DMS 273 (cell line): ENCODE measurements around the gene CLNK.

Experiments used
- DNase-seq: peaks from one replicate; lab custom pipeline; 2025; ENCODE audit not compliant: unreplicated experiment; lab: John Stamatoyannopoulos, UW

The CLNK gene

DNA sequence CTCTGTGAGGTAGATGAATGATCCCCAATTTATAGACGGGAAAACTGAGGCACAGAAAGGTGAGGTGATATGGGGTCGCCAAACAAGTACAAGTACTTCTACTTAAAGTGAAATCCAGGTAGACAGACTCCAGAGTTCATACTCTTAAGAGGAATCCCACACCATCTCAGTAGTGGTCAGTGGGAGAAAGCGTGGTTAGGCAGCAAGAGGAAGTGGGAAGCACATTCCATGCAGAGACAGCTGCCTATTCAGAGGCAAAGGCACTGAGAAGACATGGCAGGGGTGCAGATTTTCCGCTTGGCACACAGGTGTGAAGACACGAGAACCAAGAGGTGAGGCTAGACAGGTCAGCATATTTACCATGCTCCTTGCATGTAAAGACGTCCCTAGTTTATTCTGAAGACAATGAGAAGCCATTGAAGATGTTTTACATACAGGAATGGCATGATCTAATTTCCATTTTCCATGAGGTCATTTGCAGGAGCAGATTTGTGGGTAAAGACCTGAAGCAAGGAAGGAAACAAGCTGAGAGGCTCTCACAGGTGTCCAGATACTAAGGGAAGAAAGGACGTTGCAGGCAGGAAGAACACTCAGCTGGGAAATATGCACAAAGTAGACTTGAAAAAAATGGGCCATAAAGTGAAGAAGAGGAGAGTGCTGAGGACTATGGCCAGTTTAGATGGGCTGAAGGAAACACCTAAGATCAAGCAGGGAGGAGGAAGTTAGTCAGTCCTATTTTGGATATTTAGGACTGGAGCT lies 17.3 kb upstream of the CLNK start:
- no peak for DNase-seq

DNA sequence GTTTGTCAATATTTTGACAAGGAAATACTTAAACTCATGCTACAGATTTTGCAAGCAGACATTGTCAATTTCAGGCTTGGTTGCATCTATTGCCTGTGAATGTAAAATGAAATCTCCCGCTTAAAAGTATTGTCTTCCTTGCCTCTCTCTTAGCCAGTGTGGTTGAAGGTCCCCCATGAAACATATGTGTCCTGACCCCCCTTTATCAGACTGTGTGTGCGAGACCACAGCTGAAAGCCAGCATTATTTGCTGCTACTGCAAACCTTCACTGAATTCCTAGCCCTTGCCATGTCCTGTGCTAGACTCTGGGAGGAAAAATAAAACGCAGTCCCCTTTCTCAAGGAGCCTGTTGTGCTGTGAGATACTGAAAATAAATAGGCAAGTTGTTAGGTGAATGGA lies 16.6 kb upstream of the CLNK start:
- no peak for DNase-seq

DNA sequence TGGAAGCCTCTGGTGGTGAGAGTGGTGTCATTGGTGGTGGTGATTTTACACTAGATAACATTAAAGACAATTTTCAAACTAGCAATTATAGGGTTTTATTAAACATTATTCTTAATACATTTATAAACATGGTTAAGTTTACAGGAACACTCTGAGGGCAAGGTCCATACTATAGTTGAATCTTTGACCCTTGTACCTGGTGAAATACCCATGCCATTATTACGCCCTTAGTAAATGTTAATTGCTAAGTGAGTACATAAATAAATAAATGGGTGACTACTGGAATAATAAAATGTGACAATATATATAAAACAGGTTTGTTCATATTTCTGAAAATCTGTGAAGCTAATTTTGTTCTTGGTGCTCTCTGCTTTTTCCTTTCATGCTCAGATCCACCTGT lies 13.6 kb upstream of the CLNK start:
- DNase-seq = no peak

DNA sequence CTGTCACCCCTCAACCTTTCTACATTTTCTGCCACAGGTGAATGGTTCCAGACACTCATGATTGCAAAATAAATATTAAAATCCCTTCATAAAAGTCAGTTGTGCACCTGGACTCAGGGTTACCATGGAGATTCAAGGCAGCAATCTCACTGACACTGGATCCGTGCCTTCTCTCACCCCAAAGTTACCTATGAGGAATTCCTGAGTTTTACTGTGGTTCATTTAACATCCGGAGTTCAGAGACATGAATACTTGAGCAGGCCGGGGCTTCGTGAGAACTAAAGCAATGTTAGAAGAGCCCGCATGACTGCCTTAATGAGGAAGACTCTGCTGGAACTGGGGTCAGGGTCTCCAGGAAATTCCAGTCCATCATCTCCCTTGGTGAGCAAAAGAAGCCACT lies 12.5 kb upstream of the CLNK start:
- no peak for DNase-seq

DNA sequence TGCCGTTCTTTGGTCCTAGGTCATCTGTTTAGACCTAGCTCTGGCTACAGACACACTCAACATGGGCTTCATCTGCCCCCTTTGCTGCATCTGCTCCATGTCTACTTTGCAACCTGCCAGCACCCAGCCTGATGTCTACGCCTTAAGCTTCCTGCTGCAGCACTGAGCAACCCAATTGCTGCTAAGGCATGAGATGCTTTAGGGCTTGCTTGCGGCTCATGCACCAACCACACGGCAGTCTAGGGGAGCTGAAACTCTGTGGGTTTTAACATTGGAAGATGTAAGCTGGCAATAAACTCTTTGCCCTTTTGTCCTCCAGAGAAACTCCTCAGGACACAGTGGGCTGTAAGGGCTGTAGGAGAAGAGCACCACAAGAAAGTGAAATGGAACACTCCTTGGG lies 11.7 kb upstream of the CLNK start:
- no peak for DNase-seq

DNA sequence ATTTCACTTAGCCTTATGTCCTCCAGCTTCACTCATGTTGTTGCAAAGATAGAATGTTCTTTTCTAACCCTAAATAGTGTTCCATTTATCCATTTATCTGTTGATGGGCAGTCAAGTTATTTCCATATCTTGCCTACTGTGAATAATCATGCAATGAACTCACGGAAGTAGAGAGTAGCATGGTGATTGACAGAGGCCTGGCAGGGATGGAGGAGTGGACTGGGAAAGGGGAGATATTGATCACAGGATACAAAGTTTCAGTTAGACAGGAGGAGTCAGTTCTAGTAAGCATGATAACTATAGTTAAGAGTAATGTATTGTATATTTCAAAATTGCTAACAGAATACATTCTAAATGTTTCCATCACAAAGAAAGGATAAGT lies 10.3 kb upstream of the CLNK start:
- DNase-seq = no peak

DNA sequence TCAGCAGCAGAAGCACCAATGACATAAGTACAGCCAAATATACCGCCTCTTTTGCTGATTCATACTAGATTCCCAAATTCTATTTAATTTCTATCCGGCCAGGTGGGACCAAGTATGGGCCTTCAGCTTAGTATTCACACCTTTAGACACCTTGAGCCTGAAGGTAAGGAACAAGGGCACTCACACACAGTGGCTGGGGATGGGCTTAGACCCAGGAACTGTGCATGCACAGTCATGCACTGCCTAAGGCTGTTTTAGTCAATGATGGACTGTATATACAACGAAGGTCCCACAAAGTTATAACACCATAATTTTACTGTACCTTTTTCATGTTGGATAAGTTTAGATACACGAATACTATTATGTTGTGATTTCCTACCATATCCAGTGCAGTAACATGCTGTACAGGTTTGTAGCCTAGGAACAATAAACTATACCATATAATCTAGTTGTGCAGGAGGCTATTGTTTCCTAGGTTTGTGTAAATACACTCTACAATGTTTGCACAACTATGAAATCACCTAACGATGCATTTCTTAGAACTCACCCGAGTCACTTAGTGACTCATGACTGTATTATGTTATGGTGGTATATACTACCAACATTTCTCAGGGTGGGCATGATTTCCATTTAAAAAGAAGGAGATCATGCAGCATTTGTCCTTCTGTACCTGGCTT lies 9.7 kb upstream of the CLNK start:
- no peak for DNase-seq

DNA sequence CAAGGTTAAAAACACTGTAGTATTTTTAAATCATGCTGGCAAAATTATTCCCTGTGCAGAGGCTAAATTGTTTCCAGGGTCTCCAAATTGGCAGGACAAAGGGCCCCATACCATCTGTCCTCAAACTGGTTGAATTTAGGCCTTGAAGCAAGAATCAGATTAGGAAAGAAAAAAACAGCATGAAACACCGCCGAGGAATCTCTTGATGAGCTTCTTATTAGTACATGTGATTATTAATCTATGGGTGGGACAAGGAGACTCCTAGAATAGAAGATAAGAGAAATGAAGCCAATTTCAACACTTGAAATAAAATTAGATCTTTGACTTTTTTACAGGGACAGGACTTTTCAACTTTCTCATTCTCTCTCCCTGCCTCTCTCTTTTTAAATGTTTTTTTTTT lies 7.1 kb upstream of the CLNK start:
- DNase-seq = peak; percentile 36

DNA sequence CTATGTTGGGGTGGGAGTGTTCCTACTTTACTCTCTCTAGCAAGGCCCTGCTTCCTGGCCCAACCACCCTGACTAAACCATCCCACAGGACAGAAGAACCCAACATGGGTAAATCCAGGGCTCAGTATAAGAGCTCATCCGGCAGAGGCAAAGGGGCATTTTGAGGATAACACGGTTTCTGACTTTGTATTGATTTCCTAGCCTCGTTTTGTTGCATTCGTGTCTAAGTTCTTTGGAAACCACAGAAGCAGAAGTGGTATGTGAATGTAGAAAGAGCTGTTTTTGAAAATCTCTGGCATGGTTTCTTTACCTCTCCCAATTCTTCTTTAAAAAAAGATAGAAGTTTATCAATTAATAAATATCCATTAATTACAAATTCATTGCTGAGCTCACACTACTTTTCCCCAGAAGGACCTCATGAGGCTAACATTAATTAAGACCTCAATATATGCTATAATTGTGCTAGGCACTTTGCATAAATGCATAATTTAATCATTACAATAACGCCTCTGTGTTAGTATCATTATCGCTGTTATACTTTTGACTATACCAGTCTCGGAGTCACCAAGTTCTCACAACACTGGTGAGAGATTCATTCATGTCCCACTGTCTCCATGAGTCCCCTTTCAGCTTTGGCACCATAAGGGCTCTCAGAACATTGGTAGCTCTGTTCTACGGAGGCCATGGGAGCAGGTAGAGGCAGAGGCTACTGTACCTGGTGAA lies 5.8 kb upstream of the CLNK start:
- DNase-seq = no peak

DNA sequence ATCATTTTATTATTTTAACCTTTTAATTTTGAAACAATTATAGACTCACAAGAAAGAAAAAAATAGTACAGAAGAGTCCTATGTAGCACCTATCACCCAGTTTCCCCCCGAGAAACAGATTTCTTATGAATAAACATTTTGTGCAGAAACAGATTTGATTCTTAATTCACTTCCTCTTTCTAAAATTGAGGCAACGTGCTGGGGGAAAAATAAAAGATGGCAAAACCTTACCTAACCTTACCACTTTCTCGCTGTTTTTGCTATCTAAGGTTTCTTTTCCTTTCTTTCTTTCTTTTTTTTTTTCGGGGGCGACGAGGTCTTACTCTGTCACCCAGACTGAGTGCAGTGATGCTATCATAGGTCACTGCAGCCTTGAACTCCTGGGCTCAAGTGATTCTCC lies 4.3 kb upstream of the CLNK start:
- no peak for DNase-seq

DNA sequence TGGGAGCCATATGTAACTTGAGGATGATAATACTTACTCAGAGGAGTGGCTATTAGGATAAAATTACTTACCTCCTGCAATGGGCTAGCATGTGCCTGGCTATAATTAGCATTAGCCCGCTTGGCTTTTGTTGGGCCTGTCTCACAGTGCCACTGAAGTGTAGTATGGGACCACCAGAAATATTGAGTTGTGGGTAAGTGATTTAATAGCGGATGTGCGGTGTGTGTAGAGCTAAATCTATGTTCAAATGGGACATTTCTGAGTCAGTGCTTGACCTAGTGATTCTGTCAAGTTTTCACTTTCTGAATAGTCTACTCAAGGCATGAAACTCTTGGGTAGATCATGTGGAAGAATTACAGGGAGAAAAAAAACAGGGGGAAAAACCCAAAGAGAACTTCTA lies 3.5 kb upstream of the CLNK start:
- no peak for DNase-seq

DNA sequence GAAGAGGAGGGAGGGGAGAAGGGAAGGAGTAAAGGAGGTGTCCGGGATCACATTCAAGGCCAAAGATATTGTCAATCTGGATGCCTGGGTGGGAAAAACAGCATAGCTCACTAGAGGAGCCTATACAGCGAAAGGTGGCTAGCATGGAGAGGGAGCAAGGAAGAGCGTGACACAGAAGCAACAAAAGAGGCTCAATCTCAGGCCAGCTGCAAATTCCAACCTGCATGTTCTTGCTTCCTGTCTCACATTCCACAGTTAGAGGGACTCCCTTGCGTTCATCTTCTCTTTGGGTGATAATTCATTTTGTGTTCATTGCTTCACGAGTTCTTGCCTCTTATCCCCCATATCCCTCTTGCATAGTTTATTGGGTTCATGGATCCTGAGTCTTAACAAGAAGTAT lies 3.0 kb upstream of the CLNK start:
- DNase-seq = no peak

DNA sequence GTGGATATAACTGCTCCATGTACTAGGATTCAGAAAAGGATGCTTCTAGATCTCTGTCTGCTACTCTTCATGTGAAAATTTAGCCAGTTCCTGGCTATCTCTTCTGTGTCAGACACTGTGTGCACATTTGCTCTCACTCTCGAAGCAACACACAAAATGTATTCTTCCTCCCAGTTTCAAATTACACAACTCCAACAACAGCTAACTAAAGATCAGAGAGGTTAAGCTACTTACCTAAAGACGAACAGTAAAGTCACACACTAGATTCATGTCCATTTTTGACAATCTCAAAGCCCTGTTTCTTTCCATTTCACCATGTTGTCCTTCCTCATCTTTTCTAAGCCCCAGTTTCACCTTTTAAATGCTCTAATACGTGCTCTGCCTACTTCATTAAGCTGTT lies 2.2 kb downstream of the CLNK start:
- DNase-seq = no peak

DNA sequence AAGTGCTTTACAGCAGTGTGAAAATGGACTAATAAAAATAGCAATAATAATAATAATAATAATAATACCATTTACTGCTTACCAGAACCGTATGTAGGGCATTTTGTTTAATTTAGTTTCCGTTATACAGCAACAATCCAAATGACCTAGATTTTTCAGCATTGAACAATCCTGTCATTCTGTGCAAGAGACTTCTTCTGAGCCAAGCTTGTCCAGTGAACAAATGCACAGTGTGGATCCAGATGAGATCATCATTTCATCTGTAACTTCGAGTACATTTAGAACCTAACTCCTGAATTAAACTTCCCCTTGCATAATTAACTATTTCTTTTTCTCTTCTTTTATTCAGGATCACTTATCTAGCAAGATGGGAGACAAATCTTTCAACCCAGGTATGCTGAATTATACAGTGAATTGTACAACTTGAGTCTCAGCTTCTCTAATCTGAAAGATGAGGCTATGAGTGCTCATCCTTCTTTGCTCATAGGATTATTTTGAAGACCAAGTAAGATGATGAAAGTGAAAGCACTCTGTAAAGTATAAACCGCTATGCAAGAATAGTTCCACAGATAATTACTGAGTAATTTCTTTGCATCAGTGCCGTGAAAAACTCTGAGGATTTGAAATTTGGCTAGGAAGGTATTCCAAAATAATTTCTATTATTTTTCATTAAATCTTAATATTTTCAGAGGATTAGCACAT lies 6.6 kb downstream of the CLNK start:
- no peak for DNase-seq

DNA sequence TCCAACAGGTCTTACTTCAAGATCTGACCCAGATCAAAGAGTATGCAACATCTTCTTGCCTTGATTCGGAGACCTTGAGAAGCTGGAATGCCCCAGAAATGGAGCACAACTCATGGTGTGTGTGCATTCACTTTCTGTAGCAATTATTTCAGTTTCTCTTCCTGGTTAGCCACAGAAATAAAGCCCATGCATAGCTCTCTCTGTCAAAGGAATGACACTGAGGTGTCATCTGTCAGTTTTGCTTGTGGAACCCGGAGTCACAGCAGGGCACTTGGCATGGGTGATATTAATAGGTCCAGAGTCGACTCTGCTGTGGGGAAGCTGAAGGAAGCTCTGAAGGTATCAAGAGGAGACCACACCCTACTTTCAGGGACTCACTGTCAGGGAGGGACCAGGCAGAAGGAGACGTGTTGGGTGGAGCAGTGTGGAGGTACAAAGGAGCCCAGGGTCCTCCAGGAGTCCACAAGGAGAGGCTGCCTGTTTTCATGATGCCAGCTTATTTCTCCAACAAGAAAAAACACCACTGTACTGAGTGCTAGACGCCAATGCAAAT lies 10.7 kb downstream of the CLNK start:
- no peak for DNase-seq

DNA sequence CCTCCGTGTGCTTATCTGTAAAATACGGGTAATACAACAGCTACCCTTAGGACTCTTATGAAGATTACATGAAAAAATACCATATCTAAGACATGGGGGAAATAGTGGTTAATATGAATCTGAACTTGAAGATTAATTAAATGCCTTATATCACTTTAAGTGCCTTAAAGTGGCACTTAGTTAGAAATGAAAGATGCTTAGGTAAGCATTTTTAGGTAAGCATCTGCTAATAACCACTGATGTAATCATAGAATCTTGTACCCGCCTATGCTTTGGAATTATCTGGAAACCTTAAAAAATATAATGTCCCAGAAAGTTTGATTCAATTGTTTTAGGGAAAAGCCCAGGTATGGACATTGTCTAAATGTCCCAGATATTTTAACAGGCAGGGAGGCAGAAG lies 12.2 kb downstream of the CLNK start:
- no peak for DNase-seq

DNA sequence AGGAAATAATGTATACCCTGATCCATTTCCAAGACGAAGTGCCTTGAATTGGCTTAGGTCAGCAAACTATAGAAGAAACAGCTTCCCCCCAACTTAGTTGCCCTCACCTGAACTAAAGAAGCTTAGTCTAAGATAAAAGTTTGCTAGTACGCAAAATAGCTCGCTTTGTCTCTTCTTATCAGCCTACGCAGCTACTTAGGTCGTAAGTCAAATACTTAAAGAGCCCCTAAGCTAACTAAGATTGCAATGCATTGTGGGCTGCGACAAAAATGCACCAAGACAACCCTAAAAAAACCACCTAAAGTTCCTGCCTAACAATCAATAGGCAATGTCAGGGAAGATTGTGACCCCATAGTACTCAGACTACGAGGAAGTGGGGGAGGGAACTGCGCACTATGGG lies 12.8 kb downstream of the CLNK start:
- DNase-seq = no peak

DNA sequence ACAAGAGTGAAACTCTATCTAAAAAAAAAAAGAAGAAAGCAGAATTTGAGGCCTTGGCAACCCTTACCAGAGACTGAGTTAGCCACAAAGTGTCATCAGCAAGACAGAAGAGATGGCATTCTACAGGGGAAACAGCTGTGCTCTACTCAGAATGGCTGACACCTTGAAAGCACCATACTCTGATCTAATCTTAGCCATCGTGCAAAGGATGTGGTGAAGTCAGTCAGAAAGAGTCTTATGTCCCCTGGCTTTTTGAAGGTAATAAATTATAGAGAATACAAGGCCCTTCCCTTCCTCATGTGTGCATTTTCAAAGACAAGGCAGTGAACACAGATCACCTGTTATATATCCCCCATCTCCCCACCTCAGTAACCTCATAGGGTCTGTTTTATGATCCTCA lies 13.2 kb downstream of the CLNK start:
- no peak for DNase-seq

DNA sequence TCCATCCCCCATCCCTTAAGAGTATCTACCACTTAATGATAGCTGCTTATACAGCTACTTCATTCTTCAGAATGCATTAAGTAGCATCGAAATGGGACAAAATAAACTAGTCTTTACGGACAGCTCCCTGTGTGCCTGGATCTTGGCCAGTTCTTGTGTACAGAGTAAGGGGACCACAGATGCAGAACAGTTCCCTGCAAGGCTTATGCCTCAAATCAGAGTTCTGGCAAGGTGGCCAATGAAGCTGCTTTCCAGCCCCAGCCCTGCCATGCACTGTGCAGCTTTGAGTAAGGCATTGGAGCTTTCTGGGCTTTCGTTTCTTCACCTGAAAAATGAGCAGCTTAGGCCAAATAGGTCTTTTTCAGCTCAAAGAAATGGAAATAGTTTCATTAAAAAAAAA lies 14.2 kb downstream of the CLNK start:
- DNase-seq = no peak

DNA sequence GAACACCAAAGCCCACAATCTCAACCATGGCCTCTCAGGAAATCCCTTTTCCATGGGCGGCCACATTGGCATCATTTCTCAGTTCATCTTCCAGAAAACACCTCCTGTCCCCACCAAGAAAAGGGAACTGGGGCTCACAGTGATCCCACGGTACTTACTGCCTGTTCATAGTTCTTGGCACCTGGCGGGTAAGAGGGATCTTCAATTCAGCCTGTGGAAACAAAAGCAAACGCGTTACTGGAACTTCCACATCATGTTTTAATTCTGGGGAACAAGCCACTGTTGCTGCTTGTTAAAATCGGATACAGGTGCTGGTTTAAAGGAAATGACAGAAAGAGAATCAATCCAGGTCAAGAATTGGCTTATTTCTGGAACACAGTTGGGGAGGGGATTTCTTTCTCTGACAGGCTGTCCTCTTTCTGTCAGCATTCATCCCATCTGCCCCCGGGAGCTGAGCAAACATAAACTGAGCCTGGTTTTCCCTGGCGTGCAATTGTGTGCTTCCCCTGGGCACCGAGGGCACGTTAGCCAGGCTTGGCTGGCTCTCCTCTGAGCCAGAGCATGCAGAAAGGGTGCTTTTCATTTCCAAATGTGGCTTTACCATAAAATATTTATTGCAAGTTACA lies 16.8 kb downstream of the CLNK start:
- peak; percentile 39 for DNase-seq

DNA sequence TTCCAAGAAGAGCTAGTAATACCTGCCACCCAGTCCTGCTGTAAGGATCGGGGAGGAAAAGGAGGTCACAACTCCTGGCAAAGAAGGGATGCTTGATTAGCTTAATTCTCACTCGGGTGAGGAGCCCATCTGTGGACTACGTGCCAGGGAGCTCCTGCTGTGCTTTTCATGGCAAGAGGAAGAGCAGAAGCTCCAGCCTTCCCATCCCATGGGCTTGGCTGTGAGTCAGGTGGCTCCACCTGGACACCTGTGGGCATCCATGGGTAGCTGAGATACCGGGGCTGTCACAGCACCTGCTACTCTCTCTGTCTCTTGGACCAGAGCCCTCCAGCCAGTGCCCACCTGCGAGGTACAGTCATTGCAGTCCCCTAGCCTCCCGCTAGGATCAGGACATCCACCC lies 18.0 kb downstream of the CLNK start:
- no peak for DNase-seq
